Caco-2 (cell line): Measurements from ENCODE around the gene LRP1-AS. TPM values are rescaled to one million over a fixed set of nuclear protein-coding genes. Genes with fewer than 3 reads are reported as not detected.

ENCODE experiments used
- BruUV-seq: library from RNA; stranded (reverse); fragments of 400-500 nt; replicated peaks from 2 replicates; lab custom pipeline; 2021; lab: Mats Ljungman, UMichigan
- CTCF ChIA-PET: fragments of 300-600 bp; sonication (Branson Sonifier 250); formaldehyde crosslinking; loops from one replicate; lab custom pipeline; 2022; ENCODE audit warnings: antibody characterized with exemption; lab: Charles Lee
- POLR2A ChIA-PET: fragments of 300-600 bp; sonication (Branson Sonifier 250); formaldehyde crosslinking; loops from one replicate; lab custom pipeline; 2022; ENCODE audit warnings: antibody characterized with exemption; lab: Charles Lee
- DNase-seq, 2 experiments: peaks; one replicate each; pipeline versions ENCODE4 v3.0.0 to v3.0.0-alpha.2; 2020 to 2022
- H3K27me3 ChIP-seq: replicated peaks from 2 replicates; pipeline ENCODE4 v1.6.0; 2011; ENCODE audit warnings: low read length; ENCODE audit not compliant: control insufficient read depth, insufficient read depth
- H3K36me3 ChIP-seq: 2 replicates; pipeline ENCODE4 v1.5.1; 2011; ENCODE audit warnings: low read length; ENCODE audit not compliant: control insufficient read depth, insufficient read depth
- H3K4me1 ChIP-seq: fragments of 250-450 bp; sonication (Bioruptor Pico); 2 replicates; pipeline ENCODE4 v1.5.1; 2020; ENCODE audit warnings: mild to moderate bottlenecking
- H3K4me3 ChIP-seq: 2 replicates; pipeline ENCODE4 v1.5.1; 2011; ENCODE audit warnings: low read depth, mild to moderate bottlenecking, control low read depth, low read length
- H3K9me3 ChIP-seq: fragments of 250-450 bp; sonication (Bioruptor Pico); 2 replicates; pipeline ENCODE4 v1.5.1; 2020; ENCODE audit warnings: mild to moderate bottlenecking, moderate library complexity
- H3K27ac Mint-ChIP-seq: one replicate; pipeline ENCODE4 v1.8.0; 2022; ENCODE audit warnings: mixed read lengths; ENCODE audit not compliant: unreplicated experiment
- H3K27me3 Mint-ChIP-seq: one replicate; pipeline ENCODE4 v1.8.0; 2022; ENCODE audit warnings: mixed read lengths; ENCODE audit not compliant: insufficient read depth, unreplicated experiment
- H3K36me3 Mint-ChIP-seq: one replicate; pipeline ENCODE4 v1.8.0; 2022; ENCODE audit warnings: mild to moderate bottlenecking, mixed read lengths; ENCODE audit not compliant: insufficient read depth, unreplicated experiment
- H3K4me1 Mint-ChIP-seq: one replicate; pipeline ENCODE4 v1.8.0; 2022; ENCODE audit warnings: low read depth, mixed read lengths; ENCODE audit not compliant: unreplicated experiment
- H3K4me3 Mint-ChIP-seq: one replicate; pipeline ENCODE4 v1.8.0; 2022; ENCODE audit warnings: mild to moderate bottlenecking, moderate library complexity, mixed read lengths; ENCODE audit not compliant: unreplicated experiment
- H3K9me3 Mint-ChIP-seq: one replicate; pipeline ENCODE4 v1.8.0; 2022; ENCODE audit warnings: mixed read lengths; ENCODE audit not compliant: unreplicated experiment
- intact Hi-C: fragments of 100-400 bp; cut with micrococcal nuclease; formaldehyde crosslinking; loops from one replicate; pipeline ENCODE4 v1.10.0; 2022; ENCODE audit not compliant: unreplicated experiment
- total RNA-seq: library from RNA; stranded (reverse); gene quantifications from 2 replicates; pipeline ENCODE4 v1.2.3, GENCODE V29; 2022
- TF ChIP-seq, protein P1 (sequence below), 2 experiments: fragments of 200-600 bp in 1 of 2; IDR thresholded peaks; 1 replicate in 1 of 2; 2 replicates in 1 of 2; pipeline versions ENCODE4 v1.5.1 to v1.8.0; 2011 to 2022; ENCODE audit warnings: antibody characterized with exemption in 1 of 2, control low read depth in 1 of 2, inconsistent platforms in 1 of 2, low read depth in 1 of 2, low read length in 1 of 2, mild to moderate bottlenecking in 1 of 2, moderate library complexity in 1 of 2; ENCODE audit not compliant: insufficient read depth in 1 of 2, severe bottlenecking in 1 of 2, unreplicated experiment in 1 of 2

LRP1-AS gene
- total RNA-seq, 1 experiment from 2014 or later, result not detected

DNA sequence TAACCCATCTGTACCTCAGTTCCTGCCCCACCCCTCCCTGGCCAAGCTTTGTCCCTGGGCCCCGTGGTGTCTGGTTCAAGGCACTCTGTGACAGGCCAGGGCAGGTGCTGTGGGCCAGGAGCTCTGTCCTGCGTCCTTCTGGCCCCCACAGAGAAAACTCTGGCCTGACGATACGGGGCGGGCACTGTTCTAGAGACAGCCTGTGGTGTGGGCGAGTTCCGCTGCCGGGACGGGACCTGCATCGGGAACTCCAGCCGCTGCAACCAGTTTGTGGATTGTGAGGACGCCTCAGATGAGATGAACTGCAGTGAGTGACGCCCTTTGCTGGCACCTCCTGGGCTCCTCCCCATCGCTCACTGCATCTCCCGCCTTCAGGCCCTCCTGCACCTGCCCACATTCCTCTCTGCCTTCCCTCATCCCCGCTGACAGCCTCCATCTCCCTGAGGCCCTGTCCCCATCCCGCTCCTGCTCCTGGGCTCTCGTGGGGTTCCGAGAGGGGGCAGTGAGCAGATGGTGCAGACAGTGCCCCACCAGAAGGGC, 46.4 kb upstream of the LRP1-AS start:
- H3K4me1 Mint-ChIP-seq, result no peaks in the 10 kb centered on the region
- no peak overlapping the region for H3K27ac Mint-ChIP-seq

DNA sequence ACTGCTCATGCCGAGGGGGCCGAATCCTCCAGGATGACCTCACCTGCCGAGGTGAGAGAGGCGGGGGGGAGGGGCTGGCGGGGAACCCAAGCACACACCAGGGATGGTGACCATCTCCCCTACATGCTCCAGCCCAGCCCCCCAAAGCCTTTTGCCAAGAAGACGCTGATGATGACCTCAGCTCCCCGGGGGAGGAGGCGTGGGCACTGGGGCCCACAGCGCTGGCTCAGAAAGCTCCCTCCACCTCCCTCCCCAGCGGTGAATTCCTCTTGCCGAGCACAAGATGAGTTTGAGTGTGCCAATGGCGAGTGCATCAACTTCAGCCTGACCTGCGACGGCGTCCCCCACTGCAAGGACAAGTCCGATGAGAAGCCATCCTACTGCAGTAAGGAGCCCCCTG, 45.5 kb upstream of the LRP1-AS start:
- Histone ChIP-seq H3K4me1 (no peaks in the 10 kb centered on the region), H3K9me3 (no peaks in the 10 kb centered on the region), H3K36me3 (peaks cover 6% of the 10 kb centered on the region), H3K27me3 (no peaks in the 10 kb centered on the region), H3K4me3 (no peak overlapping the region)
- BruUV-seq, result no TSS peak
- Mint-ChIP-seq H3K4me3 (no peak overlapping the region), H3K4me1 (no peaks in the 10 kb centered on the region), H3K36me3 (peaks cover 35% of the 10 kb centered on the region), H3K27me3 (no peaks in the 10 kb centered on the region), H3K9me3 (no peaks in the 10 kb centered on the region), H3K27ac (no peak overlapping the region)
- CTCF ChIA-PET, result interaction anchor here (0.6 kb wide), 1 partner anchor 70 kb away, joined by 3 read pairs; no protein-coding TSS in a partner anchor
- POLR2A ChIA-PET, result no interaction called here
- TF ChIP-seq, protein P1, sequence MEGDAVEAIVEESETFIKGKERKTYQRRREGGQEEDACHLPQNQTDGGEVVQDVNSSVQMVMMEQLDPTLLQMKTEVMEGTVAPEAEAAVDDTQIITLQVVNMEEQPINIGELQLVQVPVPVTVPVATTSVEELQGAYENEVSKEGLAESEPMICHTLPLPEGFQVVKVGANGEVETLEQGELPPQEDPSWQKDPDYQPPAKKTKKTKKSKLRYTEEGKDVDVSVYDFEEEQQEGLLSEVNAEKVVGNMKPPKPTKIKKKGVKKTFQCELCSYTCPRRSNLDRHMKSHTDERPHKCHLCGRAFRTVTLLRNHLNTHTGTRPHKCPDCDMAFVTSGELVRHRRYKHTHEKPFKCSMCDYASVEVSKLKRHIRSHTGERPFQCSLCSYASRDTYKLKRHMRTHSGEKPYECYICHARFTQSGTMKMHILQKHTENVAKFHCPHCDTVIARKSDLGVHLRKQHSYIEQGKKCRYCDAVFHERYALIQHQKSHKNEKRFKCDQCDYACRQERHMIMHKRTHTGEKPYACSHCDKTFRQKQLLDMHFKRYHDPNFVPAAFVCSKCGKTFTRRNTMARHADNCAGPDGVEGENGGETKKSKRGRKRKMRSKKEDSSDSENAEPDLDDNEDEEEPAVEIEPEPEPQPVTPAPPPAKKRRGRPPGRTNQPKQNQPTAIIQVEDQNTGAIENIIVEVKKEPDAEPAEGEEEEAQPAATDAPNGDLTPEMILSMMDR (IDR thresholded peaks at IDR 0.05; ENCODE audit: insufficient read depth in 1 of 2, low read depth in 1 of 2, low read length in 1 of 2, severe bottlenecking in 1 of 2, unreplicated experiment in 1 of 2), result no peak
- DNase-seq, result no peak
- intact Hi-C loops, result no loop called here

More for the DNA sequence above, 46.4 kb upstream of the LRP1-AS start:
- Histone ChIP-seq H3K27me3 (no peaks in the 10 kb centered on the region), H3K4me3 (no peak overlapping the region), H3K36me3 (peaks cover 8% of the 10 kb centered on the region), H3K9me3 (no peaks in the 10 kb centered on the region), H3K4me1 (no peaks in the 10 kb centered on the region)
- POLR2A ChIA-PET, result no interaction called here
- BruUV-seq, result no TSS peak
- H3K9me3 Mint-ChIP-seq, result no peaks in the 10 kb centered on the region
- intact Hi-C loops, result no loop called here
- peaks cover 29% of the 10 kb centered on the region for H3K36me3 Mint-ChIP-seq
- CTCF ChIA-PET, result interaction anchor here (1.6 kb wide), 1 partner anchor 69 kb away, joined by 3 read pairs; no protein-coding TSS in a partner anchor
- no peak for DNase-seq
- H3K27me3 Mint-ChIP-seq, result no peaks in the 10 kb centered on the region
- H3K4me3 Mint-ChIP-seq, result no peak overlapping the region
- TF ChIP-seq, protein P1 (IDR thresholded peaks at IDR 0.05; ENCODE audit: insufficient read depth in 1 of 2, low read depth in 1 of 2, low read length in 1 of 2, severe bottlenecking in 1 of 2, unreplicated experiment in 1 of 2), result no peak

DNA sequence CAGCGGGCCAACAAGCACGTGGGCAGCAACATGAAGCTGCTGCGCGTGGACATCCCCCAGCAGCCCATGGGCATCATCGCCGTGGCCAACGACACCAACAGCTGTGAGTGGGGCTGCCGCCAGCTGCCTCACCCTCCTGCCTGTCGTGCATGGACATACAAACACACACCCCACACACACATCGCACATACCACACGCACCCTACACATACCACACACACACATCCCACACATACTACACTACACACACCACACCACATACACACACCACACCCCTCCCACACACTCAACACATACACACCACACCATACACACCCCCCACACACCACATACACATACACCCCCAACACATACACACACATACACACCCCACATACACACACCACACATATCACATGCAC, 44.0 kb upstream of the LRP1-AS start:
- intact Hi-C loops, result no loop called here
- no peak for DNase-seq
- ChIA-PET POLR2A (no interaction called here), CTCF (interaction anchor here (1.0 kb wide), 1 partner anchor 16 kb away, joined by 3 read pairs; no protein-coding TSS in a partner anchor)
- H3K4me3 ChIP-seq, result no peak overlapping the region
- H3K4me3 Mint-ChIP-seq, result no peak overlapping the region
- H3K27me3 Mint-ChIP-seq, result no peaks in the 10 kb centered on the region
- H3K4me1 Mint-ChIP-seq, result no peaks in the 10 kb centered on the region
- no peaks in the 10 kb centered on the region for H3K9me3 Mint-ChIP-seq
- no peaks in the 10 kb centered on the region for H3K27me3 ChIP-seq
- H3K36me3 ChIP-seq, result peaks cover 8% of the 10 kb centered on the region
- H3K27ac Mint-ChIP-seq, result no peak overlapping the region
- peaks cover 46% of the 10 kb centered on the region for H3K36me3 Mint-ChIP-seq
- TF ChIP-seq, protein P1 (IDR thresholded peaks at IDR 0.05; ENCODE audit: insufficient read depth in 1 of 2, low read depth in 1 of 2, low read length in 1 of 2, severe bottlenecking in 1 of 2, unreplicated experiment in 1 of 2), result no peak
- no peaks in the 10 kb centered on the region for H3K9me3 ChIP-seq
- BruUV-seq, result no TSS peak
- no peaks in the 10 kb centered on the region for H3K4me1 ChIP-seq
